Cerebellar nuclear complex (tissue), 1 donor: ENCODE measurements around the gene TOMM34.

Source experiments
- DNase-seq, 2 experiments: peaks; one replicate each; lab custom pipeline; 2025; lab: John Stamatoyannopoulos, UW

Gene TOMM34

DNA sequence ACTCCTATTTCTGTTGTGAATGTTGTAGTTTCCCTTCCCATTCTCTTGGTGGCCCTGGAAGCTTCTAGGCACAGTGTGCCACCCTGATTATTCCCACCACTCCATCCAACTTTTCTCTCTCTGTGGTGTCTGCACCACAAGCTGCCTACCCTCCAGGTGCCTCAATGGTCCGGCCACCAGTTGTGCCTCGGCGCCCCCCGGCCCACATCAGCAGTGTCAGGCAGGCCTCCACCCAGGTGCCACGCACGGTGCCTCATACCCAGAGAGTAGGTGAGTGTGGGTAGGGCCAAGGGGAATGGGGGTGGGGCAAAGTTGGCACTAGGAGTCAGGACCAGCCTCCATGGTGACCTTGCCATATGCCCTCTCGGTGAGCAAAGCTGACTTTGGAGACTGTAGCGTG is 27.3 kb downstream of the TOMM34 start:
- no peak for DNase-seq

DNA sequence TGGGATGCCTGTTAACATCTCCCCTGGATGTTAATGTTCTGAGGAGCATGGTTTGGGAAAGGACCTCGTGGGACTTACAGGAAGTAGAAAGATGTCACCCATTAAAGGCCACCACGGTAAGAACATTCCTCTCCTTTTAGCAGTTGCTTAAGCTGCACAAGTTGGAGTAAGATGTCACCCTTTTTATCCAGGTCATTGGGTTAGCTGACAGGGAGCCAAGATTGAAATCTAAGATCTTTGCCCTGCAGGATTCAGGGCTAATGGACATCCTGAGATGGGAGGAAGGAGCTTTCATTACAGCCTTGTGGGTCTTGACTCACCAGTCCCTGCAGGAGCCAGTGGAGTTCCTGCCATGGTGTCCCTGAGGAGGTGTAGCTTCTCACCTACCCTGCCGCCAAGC is 28.3 kb downstream of the TOMM34 start:
- no peak for DNase-seq

DNA sequence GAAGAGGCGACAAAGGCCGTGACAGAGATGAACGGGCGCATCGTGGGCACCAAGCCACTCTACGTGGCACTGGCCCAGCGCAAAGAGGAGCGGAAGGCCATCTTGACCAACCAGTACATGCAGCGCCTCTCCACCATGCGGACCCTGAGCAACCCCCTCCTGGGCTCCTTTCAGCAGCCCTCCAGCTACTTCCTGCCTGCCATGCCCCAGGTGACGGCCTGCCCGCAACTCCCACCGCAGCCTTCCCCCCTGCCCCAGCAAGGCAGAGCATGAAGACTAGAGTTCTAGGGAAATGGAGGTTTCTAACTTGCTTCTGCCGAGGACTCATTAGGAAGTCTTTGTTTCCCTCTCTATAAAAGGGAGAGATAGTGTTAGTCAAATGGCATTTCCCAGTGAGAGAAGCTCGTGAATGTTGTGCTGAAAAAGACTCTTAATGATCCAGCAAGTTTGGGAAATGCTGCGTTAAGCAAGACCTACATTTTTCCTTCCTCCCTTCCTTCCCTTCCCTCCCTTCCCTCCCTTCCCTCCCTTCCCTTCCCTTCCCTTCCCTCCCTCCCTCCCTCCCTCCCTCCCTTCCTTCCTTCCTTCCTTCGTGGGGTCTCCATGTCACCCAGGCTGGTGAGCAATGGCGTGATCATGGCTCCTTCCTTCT is 29.6 kb downstream of the TOMM34 start:
- no peak for DNase-seq

DNA sequence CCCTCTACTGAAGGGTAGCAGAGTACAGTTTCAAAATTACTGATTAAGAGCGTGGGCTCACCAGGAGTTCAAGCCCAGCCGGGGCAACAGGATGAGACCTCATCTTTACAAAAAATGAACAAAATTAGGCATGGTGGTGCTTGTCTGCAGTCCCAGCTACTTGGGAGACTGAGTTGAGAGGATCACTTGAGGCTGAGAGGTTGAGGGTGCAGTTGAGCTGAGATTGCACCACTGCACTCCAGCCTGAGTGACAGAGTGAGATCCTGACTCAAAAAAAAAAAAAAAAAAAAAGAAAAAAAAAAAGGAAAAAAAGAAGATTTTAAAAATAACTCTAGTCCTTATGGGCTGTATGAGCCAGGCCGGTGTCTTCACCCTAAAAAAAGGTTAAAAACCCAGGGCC is 31.6 kb downstream of the TOMM34 start:
- no peak for DNase-seq

DNA sequence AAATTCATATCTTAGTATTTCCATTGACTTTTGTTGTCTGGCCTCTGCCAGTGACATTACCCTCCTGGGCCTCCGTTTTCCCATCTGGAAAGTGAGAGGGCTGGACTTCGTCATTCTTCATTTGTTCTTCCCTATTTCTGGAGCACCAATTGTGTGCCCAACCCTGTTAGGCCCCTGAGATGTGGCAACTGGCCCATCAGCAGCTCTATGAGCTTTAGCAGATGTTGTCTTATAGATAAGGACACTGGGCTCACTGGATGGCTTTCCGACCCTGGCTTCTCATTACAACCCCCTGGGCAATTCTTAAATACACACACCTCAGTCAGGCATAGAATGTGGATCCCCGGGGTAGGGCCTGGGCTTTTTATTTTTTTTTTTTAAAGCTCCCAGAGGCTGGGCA is 35.7 kb downstream of the TOMM34 start:
- DNase-seq = no peak

DNA sequence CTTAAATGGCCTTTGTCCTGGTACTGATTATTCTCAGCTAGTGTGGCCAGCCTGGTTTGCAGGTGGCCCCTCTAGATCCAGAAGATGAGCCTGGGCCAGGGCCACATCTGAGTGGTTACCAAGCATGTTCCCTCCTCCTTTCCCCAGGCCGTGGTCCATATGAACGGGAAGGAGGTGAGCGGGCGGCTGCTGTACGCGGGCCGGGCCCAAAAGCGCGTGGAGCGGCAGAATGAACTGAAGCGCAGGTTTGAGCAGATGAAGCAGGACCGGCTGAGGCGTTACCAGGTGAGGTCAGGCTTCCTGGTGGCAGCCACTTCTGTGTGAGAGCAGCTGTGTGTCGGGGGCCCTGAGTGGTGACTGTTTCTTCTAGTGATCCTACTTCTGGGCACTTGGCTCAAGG is 38.8 kb downstream of the TOMM34 start:
- no peak for DNase-seq

DNA sequence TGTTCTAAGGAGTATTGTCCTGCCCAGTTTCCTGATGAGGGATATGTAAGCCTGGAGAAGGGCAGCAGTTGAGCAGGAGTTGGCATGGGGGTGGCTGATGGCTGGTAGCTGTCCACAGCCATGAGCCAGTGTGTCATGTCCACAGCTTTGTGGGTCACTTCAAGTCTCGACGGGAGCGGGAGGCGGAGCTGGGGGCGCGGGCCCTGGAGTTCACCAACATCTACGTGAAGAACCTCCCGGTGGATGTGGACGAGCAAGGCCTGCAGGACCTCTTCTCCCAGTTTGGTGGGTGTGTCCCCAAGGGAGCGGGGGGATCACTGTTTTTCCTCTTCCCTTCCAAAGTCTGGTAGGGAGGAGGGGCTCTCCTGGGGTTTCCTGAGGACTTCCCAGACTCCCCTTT is 41.4 kb downstream of the TOMM34 start:
- no peak for DNase-seq

DNA sequence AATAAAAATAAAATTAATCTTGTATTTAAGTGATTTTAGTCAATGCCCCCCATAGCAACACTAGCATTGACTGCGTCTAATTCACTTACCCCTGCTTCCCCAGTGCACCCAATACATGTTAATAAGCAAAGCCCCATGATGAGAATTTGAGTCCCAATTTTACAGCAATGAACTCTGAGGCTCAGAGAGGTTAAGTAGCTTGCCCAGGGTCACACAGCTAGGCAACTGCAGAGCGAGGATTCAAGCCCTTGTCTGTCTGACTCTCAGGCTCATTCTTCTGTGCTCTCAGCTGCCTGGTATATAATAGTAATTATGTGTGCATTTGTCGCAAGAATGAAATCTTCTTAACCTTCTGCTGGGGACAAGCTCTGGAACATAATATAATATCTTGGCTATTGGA is 41.9 kb downstream of the TOMM34 start:
- no peak for DNase-seq

DNA sequence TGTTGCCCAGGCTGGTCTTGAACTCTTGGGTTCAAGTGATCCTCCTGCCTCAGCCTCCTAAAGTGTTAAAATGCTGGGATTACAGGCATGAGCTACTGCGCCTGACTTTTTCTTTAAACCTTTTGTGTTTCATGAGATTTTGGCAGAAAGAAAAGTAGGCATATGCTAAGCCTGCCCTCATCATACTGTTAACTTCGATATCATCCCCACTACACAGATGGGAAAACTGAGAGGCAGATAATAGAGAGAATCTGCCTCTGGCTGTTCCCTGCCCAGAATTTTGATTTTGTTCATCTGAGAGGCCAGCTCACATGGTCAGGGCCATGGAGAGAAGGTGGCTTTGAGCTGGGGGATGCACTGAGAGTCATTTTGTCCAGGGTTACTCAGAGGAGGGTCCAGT is 42.8 kb downstream of the TOMM34 start:
- no peak for DNase-seq

DNA sequence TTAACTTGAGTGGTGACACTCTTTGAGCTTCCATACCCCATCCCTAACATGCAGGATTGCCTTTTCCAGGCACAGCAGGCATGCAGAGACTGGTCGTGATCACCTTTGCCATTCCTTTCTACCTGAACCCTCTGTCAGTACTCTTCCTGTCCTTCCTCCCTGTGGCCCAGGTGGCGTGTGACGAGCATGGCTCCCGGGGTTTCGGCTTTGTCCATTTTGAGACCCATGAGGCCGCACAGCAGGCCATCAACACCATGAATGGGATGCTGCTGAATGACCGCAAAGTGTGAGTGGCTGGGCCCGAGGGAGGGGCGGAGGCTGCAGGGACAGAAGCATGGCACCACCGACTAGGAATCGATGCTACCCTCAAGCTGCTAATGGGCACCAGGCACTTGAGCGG is 43.6 kb downstream of the TOMM34 start:
- DNase-seq = no peak

DNA sequence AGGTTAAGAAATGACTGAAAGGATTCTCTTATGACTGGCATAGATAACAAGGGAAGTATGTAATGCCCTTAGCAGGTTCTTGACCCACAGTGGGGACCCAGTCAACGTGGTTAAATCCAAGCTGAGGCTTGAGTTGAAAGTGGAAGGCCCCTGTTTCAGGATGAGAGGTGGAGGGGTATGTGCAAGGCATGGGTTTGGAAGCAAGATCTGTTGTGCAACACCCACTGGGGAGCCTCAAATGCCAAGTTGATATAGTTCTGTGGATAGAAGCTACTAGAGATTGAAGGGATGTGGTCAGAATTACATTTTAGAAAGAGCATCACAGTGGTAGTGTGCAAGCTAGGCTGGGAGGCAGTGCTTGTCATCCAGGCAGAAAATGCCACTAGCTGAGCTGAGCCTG is 45.3 kb downstream of the TOMM34 start:
- DNase-seq = no peak

DNA sequence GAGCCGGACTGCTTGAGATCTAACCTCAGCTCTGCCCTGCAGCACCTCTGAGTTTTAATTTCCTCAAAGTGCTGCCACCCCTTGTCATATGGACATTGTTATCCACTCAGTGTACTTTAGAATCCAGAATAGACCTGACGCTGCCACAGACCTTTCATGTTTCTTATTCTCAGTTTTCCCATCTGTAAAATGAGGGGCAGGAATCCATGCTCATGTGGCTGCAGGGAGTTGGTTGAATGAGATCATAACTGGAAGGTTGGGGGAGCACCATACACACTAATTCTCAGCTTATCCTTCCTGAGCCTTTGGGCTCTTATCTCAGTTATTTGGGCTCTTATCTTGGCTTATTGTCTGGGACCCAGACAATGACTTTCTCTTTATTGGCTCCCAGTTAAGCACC is 48.0 kb downstream of the TOMM34 start:
- DNase-seq = no peak

DNA sequence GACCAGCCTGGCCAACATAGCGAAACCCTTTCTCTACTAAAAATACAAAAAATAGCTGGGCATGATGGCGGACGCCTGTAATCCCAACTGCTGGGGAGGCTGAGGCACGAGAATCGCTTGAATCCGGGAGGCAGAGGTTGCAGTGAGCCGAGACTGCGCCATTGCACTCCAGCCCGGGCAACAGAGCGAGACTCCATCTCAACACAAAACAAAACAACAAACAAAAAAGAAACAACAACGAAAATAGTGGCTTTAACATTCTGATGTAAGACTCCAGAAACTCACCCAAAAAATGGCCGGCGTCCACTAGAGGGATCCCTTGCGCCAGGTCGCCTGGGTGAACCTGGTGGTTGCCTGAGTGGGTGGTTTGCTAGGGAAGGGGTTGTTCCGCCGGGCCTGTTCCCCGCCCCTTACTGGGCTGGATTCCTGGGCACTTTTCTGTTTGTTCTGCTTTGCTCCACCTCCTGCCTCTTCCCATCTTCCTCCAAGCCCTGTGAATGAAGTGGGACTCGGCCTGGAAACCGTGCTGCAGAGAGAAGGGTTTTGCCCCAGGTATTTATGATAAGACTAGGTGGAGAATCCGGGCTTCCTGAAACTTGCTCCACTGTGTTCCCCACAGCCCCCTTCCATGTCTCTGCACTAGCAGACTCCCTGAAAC is 48.8 kb downstream of the TOMM34 start:
- DNase-seq = no peak

DNA sequence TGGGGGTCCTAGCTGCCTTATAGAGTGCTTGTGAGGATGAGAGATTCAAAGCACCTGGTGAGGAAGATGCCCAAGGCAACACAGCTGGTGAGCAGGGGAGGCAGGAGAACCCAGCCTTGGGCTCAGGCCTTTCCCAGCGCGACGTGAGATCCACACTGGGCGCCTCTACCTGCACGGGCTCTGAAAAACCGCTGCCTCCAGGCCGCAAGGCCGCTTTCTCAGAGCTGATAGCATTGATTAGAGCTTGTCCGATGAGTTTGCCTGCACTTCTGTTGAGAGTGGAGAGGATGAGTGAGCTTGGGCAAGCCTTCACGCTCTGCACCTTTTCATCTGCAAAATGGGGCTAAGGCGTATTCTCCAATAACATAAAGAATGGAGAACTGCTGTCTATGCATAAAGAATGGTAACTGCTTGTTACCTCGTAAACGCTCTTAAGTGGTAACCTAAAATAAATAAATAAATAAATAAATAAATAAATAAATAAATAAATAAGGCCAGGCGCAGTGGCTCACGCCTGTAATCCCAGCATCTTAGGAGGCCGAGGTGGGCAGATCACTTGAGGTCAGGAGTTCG is 49.4 kb downstream of the TOMM34 start:
- DNase-seq = no peak

DNA sequence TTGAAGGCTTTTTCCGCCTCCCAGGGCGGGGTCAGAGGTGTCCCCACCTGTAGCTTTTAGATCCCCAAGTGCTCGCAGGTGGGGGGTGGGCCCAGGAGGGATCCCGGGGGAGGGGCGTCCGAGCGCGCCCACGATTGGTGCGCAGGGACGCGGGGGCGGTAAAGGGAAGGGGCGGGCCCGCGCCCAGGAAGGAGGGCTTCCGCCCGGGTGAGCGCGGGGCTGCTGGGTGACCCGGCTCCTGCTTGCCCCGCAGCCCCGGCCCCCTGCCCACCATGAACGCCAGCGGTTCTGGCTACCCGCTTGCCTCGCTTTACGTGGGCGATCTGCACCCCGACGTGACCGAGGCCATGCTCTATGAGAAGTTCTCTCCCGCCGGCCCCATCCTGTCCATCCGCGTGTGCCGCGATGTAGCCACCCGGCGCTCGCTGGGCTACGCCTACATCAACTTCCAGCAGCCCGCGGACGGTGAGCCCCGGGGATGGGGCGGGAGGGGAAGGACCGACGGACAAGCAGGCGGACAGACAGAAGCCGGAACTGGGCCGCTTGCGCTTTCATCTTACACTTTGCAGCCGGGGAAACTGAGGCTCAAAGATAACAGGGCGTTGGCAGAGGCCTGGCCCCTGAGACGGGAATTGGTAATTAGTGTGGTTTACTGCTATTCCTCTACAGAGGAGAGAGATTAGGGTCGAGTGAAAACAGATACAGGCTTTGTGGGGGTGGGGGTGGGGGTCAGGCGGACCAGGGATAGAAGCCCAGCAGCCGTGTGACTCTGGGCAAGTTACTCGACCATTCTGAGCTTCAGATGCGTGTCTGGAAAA is 50.1 kb downstream of the TOMM34 start, which contains the start of gene PABPC1L:
Gene PABPC1L, plus strand, starts transcription at position 189 of the 818 bp plus-strand sequence. Its CDS starts 84 bp downstream, at position 273.
- no peak for DNase-seq

DNA sequence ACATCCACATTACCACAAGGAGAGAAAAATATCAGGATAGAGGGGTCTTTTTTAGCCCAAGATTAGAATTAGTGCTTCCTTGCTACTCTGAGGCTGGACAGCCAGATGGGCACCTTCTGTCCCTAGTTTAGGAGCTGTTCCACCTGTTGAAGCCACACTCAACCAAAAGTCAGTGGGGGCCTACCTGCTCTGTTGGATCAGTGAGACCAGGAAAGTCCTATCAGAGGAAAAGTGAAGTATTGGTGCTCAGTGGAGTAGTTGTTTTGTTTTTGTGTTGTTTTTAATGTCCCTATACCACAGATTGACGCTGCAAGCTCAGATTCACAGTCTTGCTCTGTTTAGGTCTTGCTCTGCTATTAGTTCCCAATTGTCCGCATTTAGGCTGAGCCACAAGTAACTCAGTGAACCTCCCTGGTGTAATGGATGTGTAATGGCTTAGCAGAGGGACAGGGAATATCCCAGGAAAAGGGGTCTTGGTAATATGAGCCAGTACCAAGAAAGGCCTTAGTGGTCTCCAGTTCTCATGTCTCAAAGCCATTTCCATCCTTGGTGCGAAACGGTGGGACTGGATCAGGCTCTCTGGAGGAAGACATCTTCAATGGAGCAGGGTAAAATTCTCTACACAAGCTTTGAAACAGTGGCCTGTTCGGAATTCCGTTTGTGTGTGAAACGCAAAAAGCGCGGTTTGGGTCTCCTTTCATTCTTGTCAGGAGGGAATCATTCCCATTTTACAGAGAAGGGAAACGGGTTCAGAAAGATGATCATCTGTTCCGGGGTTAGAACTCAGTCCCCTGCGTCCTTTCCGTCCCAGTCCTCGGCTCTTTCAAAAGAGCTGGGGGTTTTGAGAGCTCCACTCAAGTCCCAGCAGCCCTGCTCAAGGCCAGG is 51.0 kb downstream of the TOMM34 start:
- DNase-seq = no peak

DNA sequence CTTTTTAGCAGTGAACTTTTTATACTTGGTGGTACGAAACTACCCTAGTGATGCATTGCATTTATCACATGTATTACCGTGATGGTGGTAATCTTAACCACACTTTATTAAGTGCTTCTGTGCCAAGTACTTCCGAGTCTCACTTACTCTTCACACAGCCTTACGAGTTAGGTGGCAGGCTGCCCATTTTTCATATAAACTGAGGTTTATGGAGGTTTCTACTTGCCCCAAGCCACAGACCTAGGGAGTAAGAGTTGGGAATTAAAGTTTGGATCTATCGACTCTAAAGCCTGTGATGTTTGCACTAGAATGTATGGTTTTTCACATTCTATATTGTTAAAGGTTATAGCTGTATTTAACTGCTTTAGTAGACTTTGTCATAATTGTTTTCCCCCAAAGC is 55.8 kb downstream of the TOMM34 start:
- no peak for DNase-seq

DNA sequence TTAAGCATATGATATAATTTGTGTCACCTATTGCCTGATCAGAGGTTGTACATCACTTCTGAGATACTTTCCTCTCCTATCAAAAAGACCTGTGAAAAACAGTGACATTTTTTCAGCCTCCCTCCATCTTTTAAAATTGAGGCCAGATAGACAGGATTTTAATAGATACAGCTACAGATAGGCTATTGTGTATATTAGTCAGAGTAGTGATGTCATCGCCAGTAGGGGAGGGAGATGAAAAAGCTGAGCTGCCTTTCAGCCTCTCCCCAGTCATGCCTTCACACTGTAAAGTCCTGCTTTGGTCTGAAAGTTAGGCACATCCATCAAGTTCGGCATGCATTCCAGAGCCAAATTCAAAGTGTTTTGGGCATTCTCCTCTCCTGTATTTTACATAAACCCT is 58.2 kb downstream of the TOMM34 start:
- no peak for DNase-seq

DNA sequence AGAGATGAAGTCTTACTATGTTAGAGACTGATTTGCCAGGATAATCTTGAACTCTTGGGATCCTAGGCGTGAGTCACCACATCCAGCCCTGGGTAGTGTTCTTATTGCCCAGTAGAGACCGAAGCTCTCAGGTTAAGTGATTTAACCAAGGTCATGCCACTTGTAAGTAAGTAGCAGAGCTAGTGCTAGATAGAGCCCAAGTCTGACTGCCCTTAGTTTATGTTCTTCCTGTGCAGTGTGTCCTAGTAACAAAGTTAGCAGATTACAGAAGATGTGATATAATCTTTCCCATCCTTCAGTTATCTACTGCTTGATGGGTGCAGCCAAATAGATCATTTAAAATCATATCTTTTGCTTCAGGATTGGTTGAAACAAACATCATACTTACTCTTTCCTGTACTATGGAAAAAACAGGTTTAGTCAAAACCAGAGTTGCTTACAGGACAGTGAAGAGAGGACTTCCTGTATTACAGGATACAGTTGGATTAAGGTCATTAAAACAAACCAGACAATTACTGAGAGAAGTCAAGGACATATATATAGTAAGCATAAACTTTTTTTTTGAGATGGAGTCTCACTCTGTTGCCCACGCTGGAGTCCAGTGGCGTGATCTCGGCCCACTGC is 59.9 kb downstream of the TOMM34 start:
- no peak for DNase-seq

DNA sequence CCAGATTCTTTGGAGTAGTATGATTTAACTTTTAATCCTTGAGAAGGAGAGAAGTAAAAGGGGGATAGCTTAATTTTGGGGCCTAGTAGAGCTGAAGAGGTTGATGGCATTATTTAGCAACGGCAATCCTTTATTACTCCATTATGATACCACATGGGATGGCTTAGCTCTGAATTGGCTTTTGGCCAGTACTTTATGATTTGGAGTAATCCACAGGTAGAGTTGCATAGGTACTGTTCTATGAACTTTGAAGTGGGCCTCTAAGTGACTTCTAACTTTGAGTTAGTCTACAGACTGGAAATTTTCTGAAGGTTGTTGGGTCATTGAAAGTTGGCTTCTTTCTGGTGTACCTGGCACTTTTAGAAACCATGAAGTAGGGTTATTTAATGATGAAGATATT is 63.1 kb downstream of the TOMM34 start:
- no peak for DNase-seq

DNA sequence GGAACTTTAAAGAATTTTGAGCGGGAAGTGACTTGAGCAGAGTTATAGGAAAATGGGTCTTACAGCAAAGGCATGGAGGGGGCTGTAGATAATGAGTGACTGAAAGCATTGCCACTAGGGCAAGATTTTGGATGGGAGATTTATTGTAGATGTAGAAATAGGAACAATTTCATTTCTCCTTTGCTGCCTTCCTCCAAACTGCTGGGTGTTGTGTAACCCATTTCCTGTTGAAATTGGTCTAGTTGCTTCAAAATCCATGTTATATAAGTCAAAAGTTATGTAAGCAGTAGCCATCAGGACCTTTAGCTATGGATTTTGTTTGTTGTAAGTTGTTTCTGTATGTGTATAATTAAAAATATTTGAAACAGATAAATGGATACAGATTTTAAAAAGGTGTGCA is 63.6 kb downstream of the TOMM34 start:
- DNase-seq = no peak
